ENCODE data around the gene POP5.

DNA sequence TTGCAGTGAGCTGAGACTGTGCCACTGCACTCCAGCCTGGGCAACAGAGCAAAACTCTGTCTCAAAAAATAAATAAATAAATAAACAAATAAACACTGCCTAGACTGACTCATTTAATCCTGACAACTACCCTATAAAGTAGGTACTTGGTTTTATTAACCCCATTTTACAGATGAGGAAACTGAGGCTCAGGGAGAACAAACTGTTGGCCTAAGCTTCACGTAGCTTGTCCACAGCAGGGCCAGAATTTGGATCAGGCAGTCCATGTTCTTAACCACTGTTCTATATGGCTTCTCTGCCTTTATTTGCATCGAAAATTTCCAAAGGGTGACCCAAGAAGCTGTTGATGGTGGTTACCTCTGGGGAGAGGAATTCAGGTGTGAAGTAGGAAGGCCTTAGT lies 5.7 kb upstream of the POP5 start:
- no peak for TF ChIP-seq CTCF (conservative IDR thresholded peaks at IDR 0.05; ENCODE audit: low read depth, low read length)
- no peak for TF ChIP-seq EZH2 (IDR thresholded peaks at IDR 0.05; ENCODE audit: borderline replicate concordance, low read depth, low read length, poor library complexity, severe bottlenecking)
